Activated gamma-delta T cell (primary cell): ENCODE data around the gene PRRC2A.
A peak's percentile ranks its signal among the peaks of the same experiment; 100 is the strongest.

Experiments used
- DNase-seq: peaks from one replicate; lab custom pipeline; 2025; lab: John Stamatoyannopoulos, UW
- total RNA-seq, 2 donors: gene quantifications; one replicate each; lab custom pipeline; 2026; lab: John Stamatoyannopoulos, UW

Gene PRRC2A
- total RNA-seq = 212 to 217 reads per million in 2 donors

- DNase-seq = peak; percentile 88
Measured at GRCh38 chr6:31620586-31621319, at the start of gene PRRC2A. Gene PRRC2A, plus strand, starts transcription at chr6:31620715. Its CDS starts 2,075 bp downstream, at chr6:31622790.

GRCh38 chr6:31572041-31572911, 48.2 kb upstream of the PRRC2A start, which contains the start of gene LTA:
Gene LTA, plus strand, starts transcription at chr6:31572289. Its CDS starts 454 bp downstream, at chr6:31572743.
- DNase-seq = peak; percentile 66

GRCh38 chr6:31573239-31574105, 47.0 kb upstream of the PRRC2A start:
- DNase-seq = no peak

- DNase-seq = no peak
Measured at GRCh38 chr6:31574106-31575061, 46.1 kb upstream of the PRRC2A start.

- DNase-seq = no peak
Measured at GRCh38 chr6:31575335-31575901, 45.1 kb upstream of the PRRC2A start, which contains the start of gene TNF. Gene TNF, plus strand, starts transcription at chr6:31575565. Its CDS starts 177 bp downstream, at chr6:31575742.

GRCh38 chr6:31575952-31576685, 44.4 kb upstream of the PRRC2A start:
- DNase-seq = no peak

- no peak for DNase-seq
Measured at GRCh38 chr6:31576897-31577578, 43.5 kb upstream of the PRRC2A start.

GRCh38 chr6:31577579-31577966, 42.9 kb upstream of the PRRC2A start:
- no peak for DNase-seq

GRCh38 chr6:31578184-31579118, 42.1 kb upstream of the PRRC2A start:
- DNase-seq = no peak

- DNase-seq = no peak
Measured at GRCh38 chr6:31579119-31579505, 41.4 kb upstream of the PRRC2A start.

- no peak for DNase-seq
Measured at GRCh38 chr6:31579546-31580437, 40.7 kb upstream of the PRRC2A start.

- no peak for DNase-seq
Measured at GRCh38 chr6:31580438-31580740, 40.1 kb upstream of the PRRC2A start.

- peak; percentile 83 for DNase-seq
Measured at GRCh38 chr6:31580807-31581433, 39.6 kb upstream of the PRRC2A start.

- DNase-seq = no peak
Measured at GRCh38 chr6:31581434-31582229, 38.9 kb upstream of the PRRC2A start.

GRCh38 chr6:31582230-31582643, 38.3 kb upstream of the PRRC2A start, which contains the start of gene LTB:
Gene LTB, minus strand, starts transcription at chr6:31582424. Its CDS starts 7 bp downstream, at chr6:31582417.
- no peak for DNase-seq
